Neuron (in vitro differentiated cells): ENCODE measurements around the gene DNMT3A.
A peak's percentile ranks its signal among the peaks of the same experiment; 100 is the strongest.

Source experiments
- H2AFZ ChIP-seq: one replicate; pipeline ENCODE4 v1.6.1; 2013; ENCODE audit warnings: low read depth, mild to moderate bottlenecking, inconsistent platforms, low read length, moderate library complexity
- H3K27me3 ChIP-seq: one replicate; pipeline ENCODE4 v1.6.1; 2013; ENCODE audit warnings: low read length; ENCODE audit not compliant: insufficient read depth
- H3K36me3 ChIP-seq: one replicate; pipeline ENCODE4 v1.6.1; 2013; ENCODE audit warnings: low read length; ENCODE audit not compliant: insufficient read depth
- H3K4me1 ChIP-seq: one replicate; pipeline ENCODE4 v1.6.1; 2013; ENCODE audit warnings: low read length; ENCODE audit not compliant: insufficient read depth
- H3K4me3 ChIP-seq: 2 replicates; pipeline ENCODE4 v1.5.1; 2013; ENCODE audit warnings: mild to moderate bottlenecking, low read length, moderate library complexity
- H3K9me3 ChIP-seq: one replicate; pipeline ENCODE4 v1.6.1; 2013; ENCODE audit warnings: low read length

DNMT3A gene

DNA sequence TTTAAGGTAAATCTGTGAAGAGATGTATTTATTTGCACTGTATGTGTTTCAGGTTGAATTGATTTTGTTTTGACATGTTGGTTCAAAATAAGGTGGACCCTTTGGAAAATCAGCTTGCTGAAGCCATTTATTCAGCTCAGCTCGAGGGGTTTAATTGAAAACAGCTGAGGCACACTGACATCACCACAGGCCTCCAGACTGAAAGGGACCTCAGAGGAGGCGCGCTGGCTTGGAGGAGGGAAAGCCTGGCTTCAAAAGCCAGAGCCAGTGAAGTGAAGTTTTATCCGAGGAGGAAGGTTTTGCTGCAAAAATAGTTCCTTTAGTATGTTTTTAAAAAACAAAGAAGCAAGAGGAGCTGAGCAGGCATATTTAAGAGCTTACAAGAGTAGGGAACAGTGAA, 26.9 kb upstream of the DNMT3A start:
- H3K4me1 ChIP-seq, result peaks cover 8% of the 10 kb centered on the region
- H2AFZ ChIP-seq, result no peak overlapping the region
- H3K4me3 ChIP-seq, result no peak overlapping the region
- no peaks in the 10 kb centered on the region for H3K9me3 ChIP-seq
- no peaks in the 10 kb centered on the region for H3K36me3 ChIP-seq
- peaks cover 2% of the 10 kb centered on the region for H3K27me3 ChIP-seq

DNA sequence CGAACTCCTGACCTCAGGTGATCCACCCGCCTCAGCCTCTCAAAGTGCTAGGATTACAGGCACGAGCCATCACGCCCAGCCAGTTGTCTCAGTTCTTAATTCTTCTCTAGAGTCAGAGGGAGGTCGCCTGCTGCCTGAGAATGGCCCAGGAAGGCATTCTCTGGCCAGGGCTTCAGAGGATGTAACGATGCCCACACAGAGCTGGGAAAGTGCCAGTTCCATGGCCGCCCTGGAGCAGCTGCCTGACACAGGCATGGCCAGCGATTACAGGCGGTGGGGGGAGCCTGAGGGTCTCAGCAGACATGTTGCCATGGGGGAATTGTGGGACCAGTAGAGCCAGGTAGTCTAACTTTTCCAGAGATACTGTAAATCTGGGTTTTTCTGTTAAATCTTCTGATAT, 25.6 kb upstream of the DNMT3A start:
- Histone ChIP-seq H3K36me3 (no peaks in the 10 kb centered on the region), H3K9me3 (no peaks in the 10 kb centered on the region), H3K27me3 (peaks cover 2% of the 10 kb centered on the region), H2AFZ (no peak overlapping the region), H3K4me1 (peaks cover under 1% of the 10 kb centered on the region), H3K4me3 (no peak overlapping the region)

DNA sequence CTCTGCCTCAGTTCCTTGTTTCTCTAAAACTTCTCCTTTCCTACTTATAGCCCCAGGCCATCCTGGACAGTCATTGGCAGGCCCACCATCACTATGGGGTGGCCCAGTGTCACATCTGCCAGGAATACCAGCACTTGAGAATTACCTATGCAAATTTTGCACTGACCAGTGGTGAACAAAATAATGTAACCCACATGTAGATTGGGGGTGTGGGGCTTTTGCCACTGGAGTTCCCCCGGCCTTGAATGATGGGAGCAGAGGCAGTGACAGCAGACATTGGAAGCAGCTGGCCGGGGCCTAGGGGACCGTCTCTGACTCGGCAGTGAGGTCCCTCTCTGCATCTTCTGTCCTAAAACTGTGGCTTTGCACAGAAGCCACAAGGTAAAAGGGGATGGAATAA, 24.9 kb upstream of the DNMT3A start:
- no peaks in the 10 kb centered on the region for H3K36me3 ChIP-seq
- peaks cover 2% of the 10 kb centered on the region for H3K27me3 ChIP-seq
- no peaks in the 10 kb centered on the region for H3K9me3 ChIP-seq
- peaks cover 2% of the 10 kb centered on the region for H3K4me1 ChIP-seq
- no peak overlapping the region for H2AFZ ChIP-seq
- no peak overlapping the region for H3K4me3 ChIP-seq

DNA sequence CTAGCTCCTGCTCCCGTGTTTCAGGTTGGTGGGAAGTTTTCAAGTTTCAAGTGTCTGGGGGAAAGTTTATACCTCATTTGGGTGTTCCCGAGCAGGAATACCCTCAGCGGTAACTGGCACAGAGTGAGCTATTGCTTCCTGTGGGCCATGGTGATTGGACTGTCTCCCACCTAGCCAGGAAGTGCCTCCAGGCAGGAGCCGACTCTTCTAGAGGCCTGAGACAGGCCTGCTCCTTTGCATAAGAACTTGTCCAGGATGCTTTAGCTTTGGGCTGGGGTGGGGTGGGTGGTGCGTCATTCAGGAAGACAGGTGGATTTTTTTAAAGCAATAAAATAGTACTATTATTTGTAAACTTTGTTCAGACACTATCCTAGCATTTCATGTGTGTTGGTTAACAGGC, 23.5 kb upstream of the DNMT3A start:
- H3K36me3 ChIP-seq, result no peaks in the 10 kb centered on the region
- H2AFZ ChIP-seq, result no peak overlapping the region
- H3K4me3 ChIP-seq, result no peak overlapping the region
- H3K9me3 ChIP-seq, result no peaks in the 10 kb centered on the region
- H3K27me3 ChIP-seq, result peaks cover 2% of the 10 kb centered on the region
- H3K4me1 ChIP-seq, result peaks cover 3% of the 10 kb centered on the region

DNA sequence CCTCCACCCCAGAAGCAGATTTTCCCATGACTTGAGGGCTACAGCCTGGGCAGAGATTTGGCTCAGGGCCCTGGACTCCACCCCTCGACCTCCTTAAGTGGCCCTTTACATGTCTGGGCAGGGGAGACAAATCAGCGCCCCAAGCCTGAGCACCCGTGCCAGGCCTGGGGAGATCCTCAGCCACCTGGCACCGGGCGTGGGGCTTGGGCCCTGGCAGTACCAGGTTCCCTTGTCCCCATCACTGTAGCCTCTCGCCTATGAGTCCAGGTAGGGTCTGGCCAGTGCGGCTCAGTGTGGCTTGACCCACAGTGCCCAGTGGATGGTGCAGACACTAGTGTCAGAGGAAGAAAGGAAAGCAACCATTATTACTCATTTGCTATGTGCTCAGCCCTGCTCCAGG, 22.0 kb upstream of the DNMT3A start:
- no peak overlapping the region for H2AFZ ChIP-seq
- H3K4me3 ChIP-seq, result no peak overlapping the region
- H3K27me3 ChIP-seq, result peaks cover 2% of the 10 kb centered on the region
- H3K4me1 ChIP-seq, result peaks cover 3% of the 10 kb centered on the region
- H3K9me3 ChIP-seq, result no peaks in the 10 kb centered on the region
- no peaks in the 10 kb centered on the region for H3K36me3 ChIP-seq

DNA sequence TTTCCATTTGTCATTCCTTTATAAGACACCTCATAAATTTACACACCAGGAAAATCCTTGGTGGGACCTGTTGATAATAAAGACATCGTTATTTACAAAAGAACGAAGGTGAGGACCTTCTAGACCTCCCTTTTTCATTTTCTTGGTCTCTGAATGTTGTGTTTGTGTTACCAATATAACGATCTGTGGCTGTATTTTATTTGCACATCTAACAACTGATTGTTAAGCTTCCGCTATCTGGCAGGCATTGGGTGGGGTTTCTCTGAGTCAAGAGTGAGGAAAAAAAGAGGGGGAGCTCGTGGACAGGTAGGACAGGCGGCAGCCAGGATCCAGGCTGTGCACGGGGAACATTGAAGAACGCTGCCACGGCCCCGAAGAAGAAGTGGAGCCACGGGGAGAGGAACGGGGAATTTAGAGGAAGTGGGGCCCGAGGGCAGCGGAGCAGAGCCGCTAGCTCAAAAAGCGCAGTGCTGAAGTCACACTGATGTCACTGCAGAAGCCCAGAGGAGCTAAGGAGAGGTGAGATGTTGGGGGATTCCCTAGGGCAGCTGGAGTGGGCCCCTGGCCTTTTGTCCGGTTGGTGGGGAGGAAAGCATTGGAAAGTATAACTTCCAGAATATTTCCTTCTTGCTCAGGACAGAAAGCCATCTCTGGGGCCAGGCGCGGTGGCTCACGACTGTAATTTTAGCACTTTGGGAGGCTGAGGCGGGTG, 20.9 kb upstream of the DNMT3A start:
- Histone ChIP-seq H3K4me3 (no peak overlapping the region), H3K27me3 (peaks cover 2% of the 10 kb centered on the region), H3K4me1 (peaks cover 3% of the 10 kb centered on the region), H3K9me3 (no peaks in the 10 kb centered on the region), H2AFZ (peak overlapping the region; percentile 71), H3K36me3 (no peaks in the 10 kb centered on the region)

DNA sequence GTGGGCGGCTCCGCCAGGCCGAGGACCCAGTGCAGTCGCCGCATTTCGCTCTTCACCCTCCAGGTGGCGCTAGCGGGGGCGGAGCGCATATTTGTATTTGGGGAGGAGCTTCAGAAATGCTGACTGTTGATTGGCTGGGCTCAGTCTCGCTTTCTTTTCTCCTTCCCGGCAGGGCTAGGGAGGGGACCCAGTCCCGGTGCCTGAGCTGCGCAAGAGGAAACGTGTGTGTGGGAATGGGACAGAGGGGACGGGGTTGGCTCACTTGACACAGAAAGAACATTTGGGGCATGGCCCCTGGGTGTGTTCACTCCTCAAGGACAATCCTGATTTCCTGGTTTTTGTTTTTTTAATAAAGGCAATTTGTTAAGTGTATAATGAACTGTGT, 20.3 kb upstream of the DNMT3A start:
- no peaks in the 10 kb centered on the region for H3K9me3 ChIP-seq
- no peaks in the 10 kb centered on the region for H3K36me3 ChIP-seq
- peak overlapping the region; percentile 71 for H2AFZ ChIP-seq
- H3K4me3 ChIP-seq, result peak overlapping the region; percentile 30
- H3K4me1 ChIP-seq, result peaks cover 3% of the 10 kb centered on the region
- H3K27me3 ChIP-seq, result peaks cover 2% of the 10 kb centered on the region

DNA sequence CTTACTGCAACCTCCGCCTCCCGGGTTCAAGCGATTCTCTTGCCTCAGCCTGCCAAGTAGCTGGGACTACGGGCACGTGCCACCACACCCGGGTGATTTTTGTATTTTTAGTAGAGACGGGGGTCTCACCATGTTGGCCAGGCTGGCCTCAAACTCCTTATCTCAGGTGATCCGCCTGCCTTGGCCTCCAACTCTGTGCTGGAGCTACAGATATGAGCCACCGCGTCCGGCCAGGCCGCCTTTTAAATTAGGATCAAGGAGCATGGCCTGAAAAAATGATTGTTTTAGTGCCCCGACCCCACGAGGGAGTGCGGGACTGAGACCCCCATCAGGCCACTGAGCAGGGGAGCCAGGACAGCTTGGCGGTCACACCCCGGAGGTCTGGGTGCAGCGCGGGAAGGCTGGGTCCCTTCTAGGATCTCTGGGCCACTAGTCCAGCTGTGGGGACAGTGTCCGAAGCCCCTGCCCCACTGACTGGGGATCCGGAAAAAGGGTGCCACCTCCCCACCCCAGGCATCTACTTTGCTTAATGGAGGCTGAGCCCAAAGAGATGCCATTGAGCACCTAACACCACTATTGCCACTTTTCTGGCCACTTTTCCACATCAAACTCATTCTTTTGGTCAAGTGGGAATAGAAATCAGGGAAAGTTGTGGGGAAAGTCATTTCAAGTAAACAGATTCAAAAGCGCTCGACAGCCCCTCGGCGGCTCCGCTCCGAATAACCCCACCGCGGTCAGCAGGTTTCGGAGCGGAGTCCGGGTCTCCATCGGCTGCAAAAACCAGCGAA, 19.7 kb upstream of the DNMT3A start:
- H3K27me3 ChIP-seq, result peaks cover 2% of the 10 kb centered on the region
- peak overlapping the region; percentile 71 for H2AFZ ChIP-seq
- peaks cover 3% of the 10 kb centered on the region for H3K4me1 ChIP-seq
- H3K4me3 ChIP-seq, result peak overlapping the region; percentile 30
- no peaks in the 10 kb centered on the region for H3K36me3 ChIP-seq
- H3K9me3 ChIP-seq, result no peaks in the 10 kb centered on the region

DNA sequence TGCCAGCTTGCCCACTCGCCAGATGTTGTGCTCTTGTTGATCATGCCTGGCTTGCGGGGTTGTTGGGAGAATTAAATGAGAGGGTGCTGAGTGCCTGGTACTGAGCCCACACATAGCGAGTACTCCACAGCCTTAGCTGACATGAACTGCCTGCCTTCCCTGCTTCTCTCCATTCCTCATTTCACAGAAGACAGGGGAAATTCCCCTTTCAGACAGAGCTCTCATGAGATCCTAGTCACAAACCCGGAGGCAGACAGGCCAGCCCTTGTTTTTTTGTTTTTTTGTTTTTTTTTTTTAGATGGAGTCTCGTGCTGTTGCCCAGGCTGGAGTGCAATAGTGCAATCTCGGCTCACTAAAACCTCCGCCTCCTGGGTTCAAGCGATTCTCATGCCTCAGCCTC, 17.1 kb upstream of the DNMT3A start:
- Histone ChIP-seq H2AFZ (no peak overlapping the region), H3K9me3 (no peaks in the 10 kb centered on the region), H3K4me3 (no peak overlapping the region), H3K27me3 (peaks cover 2% of the 10 kb centered on the region), H3K4me1 (peaks cover 3% of the 10 kb centered on the region), H3K36me3 (no peaks in the 10 kb centered on the region)

DNA sequence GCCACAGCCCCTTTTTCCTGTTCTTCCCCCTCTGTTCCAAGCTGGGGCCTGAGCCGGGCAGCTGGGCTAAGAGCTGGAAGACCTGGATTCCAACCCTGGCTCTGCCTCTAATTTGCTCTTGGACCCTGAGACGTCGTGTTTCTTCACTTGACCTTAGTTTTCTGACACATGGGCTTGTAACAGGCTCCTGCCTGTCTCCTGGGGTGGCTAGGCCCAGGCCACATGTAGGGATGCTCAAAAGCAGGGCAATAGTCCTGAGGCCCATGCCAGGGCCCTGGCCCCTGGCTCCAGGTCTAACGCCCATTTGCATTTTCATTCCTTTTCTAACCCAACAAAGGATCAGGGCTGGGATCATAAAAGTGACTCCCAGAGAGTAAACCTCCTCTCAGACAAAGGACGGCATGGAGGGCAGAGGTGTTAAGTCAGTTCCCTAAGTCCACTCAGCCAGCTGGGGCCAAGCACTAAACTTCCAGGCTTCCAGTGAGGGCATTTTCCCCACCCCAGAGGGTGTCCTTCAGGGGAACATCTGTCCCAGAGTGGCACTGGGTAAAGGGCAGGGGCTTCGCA, 16.6 kb upstream of the DNMT3A start:
- Histone ChIP-seq H2AFZ (no peak overlapping the region), H3K4me1 (peaks cover 3% of the 10 kb centered on the region), H3K27me3 (no peaks in the 10 kb centered on the region), H3K36me3 (no peaks in the 10 kb centered on the region), H3K4me3 (no peak overlapping the region), H3K9me3 (no peaks in the 10 kb centered on the region)

DNA sequence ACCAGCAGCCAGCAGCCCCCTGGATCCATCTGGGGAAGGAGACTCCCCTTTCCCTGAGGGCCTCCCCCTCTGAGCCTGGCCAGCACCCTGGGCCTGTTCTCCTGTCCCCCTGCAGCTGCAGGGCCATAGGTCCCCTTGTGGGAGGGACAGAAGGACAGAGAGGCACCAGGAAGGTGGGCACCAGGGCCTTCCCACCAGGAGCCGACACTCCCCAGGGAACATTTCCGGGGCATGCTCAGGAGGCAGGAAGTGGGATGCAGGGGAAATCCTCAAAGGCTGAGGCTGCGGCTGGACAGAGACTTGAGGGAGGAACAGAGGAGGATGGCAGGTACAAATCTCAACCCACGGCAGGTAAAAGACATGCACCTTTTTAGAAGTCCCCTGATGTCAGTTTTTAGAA, 14.4 kb upstream of the DNMT3A start:
- Histone ChIP-seq H3K4me1 (no peaks in the 10 kb centered on the region), H3K27me3 (no peaks in the 10 kb centered on the region), H3K36me3 (no peaks in the 10 kb centered on the region)

DNA sequence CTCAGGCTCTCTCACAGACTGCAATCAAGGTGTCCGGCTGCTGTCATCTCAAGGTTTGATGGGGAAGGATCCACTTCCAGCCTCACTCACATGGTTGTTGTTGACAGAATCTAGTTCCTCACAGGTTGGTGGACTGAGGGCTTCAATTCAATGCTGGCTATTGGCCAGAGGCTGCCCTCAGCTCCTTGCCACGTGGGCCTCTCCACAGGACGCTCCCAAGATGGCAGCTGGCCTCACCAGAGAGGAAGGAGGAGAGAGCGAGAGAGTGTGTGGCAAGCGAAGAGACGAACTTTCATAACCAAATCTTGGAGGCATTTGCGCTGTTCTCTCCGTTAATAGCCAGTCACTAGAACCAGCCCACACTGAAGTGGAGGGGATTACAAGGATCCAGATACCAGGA, 13.5 kb upstream of the DNMT3A start:
- H2AFZ ChIP-seq, result no peak overlapping the region
- no peaks in the 10 kb centered on the region for H3K9me3 ChIP-seq
- no peaks in the 10 kb centered on the region for H3K36me3 ChIP-seq
- no peak overlapping the region for H3K4me3 ChIP-seq
- peaks cover under 1% of the 10 kb centered on the region for H3K27me3 ChIP-seq
- H3K4me1 ChIP-seq, result no peaks in the 10 kb centered on the region

More for the DNA sequence above, 14.4 kb upstream of the DNMT3A start:
- no peak overlapping the region for H2AFZ ChIP-seq
- no peak overlapping the region for H3K4me3 ChIP-seq
- H3K9me3 ChIP-seq, result no peaks in the 10 kb centered on the region

DNA sequence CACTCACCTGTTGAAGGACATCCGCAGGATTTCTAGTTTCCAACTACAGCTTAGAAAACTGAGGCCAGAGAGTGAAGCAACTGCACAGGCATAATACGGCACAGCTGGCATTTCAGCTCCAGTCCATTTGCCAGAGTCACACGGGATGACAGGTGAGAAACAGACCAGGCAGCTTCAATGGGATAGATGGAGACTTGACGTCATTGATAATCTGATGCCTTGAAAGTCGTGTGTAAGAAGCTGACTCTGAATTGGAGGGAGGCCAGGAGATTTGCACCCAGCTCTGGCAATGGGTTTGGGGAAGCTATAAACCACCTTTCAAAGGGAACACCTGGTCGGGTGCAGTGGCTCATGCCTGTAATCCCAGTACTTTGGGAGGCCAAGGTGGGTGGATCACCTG, 12.4 kb upstream of the DNMT3A start:
- H3K4me3 ChIP-seq, result no peak overlapping the region
- H3K36me3 ChIP-seq, result no peaks in the 10 kb centered on the region
- H3K4me1 ChIP-seq, result no peaks in the 10 kb centered on the region
- H2AFZ ChIP-seq, result no peak overlapping the region
- no peaks in the 10 kb centered on the region for H3K9me3 ChIP-seq
- H3K27me3 ChIP-seq, result peaks cover 2% of the 10 kb centered on the region
